ENCODE results near the gene SMURF1. TPM values are rescaled to one million over a fixed set of nuclear protein-coding genes. Genes with fewer than 3 reads are reported as not detected.
"Not testable (repeated sequence)": the region's sequence is repeated elsewhere in the genome, so short reads cannot be mapped to it uniquely, and the experiment has no call there.

SMURF1 gene
- total RNA-seq, 2 donors from 2014 or later, result 15.4 to 25.1 TPM

DNA sequence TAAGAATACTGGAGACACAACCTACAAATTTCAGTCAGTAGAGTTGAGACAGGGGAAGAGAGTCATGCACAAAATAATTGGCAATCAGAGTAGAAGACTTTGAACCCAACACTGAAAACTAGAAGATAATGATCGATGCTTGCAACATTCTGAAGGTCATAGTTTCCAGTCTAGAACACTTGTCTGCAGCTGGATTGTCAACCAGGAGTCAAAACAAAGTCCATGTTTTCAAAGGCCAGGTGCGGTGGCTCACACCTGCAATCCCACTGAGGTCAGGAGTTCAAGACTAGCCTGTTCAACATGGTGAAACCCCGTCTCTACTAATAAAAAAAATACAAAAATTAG is 26.8 kb upstream of the SMURF1 start:
- H3K27ac ChIP-seq, result no peak overlapping the region
- WGBS, result 78% methylated on average over 3 of the region's 3 CpGs
- no peaks in the 10 kb centered on the region for H3K36me3 ChIP-seq
- no peaks in the 10 kb centered on the region for H3K27me3 ChIP-seq (replicated peaks; ENCODE audit: insufficient read depth)
- TF ChIP-seq, protein P1, sequence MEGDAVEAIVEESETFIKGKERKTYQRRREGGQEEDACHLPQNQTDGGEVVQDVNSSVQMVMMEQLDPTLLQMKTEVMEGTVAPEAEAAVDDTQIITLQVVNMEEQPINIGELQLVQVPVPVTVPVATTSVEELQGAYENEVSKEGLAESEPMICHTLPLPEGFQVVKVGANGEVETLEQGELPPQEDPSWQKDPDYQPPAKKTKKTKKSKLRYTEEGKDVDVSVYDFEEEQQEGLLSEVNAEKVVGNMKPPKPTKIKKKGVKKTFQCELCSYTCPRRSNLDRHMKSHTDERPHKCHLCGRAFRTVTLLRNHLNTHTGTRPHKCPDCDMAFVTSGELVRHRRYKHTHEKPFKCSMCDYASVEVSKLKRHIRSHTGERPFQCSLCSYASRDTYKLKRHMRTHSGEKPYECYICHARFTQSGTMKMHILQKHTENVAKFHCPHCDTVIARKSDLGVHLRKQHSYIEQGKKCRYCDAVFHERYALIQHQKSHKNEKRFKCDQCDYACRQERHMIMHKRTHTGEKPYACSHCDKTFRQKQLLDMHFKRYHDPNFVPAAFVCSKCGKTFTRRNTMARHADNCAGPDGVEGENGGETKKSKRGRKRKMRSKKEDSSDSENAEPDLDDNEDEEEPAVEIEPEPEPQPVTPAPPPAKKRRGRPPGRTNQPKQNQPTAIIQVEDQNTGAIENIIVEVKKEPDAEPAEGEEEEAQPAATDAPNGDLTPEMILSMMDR (IDR thresholded peaks at IDR 0.05), result no peak
- no peak for TF ChIP-seq POLR2AphosphoS5 (IDR thresholded peaks at IDR 0.05)
- TF ChIP-seq POLR2A (IDR thresholded peaks at IDR 0.05), result no peak
- intact Hi-C loops (cut with DNase I), result no loop called here
- H3K4me1 ChIP-seq (replicated peaks), result no peaks in the 10 kb centered on the region
- DNase-seq (ENCODE audit: low spot score), result no peak
- no peaks in the 10 kb centered on the region for H3K9me3 ChIP-seq
- H3K4me3 ChIP-seq, result no peak overlapping the region

DNA sequence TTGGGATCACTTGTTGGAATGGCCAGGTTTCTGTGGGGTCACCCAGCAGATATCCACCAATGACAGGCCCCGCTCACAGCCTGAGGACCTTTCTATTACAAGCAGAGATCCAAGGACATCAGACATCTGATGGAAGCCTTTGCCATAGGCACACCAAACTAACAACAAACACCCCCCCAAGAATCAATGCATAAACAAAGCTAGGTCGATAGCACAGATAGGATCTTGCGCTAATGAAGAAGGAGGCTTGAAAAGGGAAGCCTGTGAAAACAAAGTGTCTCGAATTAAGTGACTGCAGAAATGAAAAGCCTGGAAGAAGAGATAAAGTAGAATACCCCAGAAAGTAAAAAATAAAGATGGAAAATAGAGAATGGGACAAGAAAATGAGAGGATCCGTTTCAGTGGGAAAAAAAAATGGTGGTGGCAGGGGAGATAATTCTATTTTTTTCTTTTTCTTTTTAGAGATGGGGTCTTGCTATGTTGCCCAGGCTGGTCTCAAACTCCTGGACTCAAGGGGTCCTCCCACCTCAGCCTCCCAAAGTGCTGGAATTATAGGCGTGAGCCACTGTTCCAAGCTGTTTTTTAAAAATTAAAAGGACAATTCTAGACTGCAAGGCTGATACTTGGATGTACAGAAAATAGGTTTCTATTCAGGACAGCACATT is 26.3 kb upstream of the SMURF1 start:
- no peak for DNase-seq (ENCODE audit: low spot score)
- intact Hi-C loops (cut with DNase I), result no loop called here
- H3K27ac ChIP-seq, result no peak overlapping the region
- H3K36me3 ChIP-seq, result no peaks in the 10 kb centered on the region
- no peaks in the 10 kb centered on the region for H3K4me1 ChIP-seq (replicated peaks)
- TF ChIP-seq, protein P1 (IDR thresholded peaks at IDR 0.05), result no peak
- TF ChIP-seq POLR2A (IDR thresholded peaks at IDR 0.05) (no peak), POLR2AphosphoS5 (IDR thresholded peaks at IDR 0.05) (no peak)
- no peak overlapping the region for H3K4me3 ChIP-seq
- 82% methylated on average over 6 of the region's 6 CpGs for WGBS
- no peaks in the 10 kb centered on the region for H3K27me3 ChIP-seq (replicated peaks; ENCODE audit: insufficient read depth)
- no peaks in the 10 kb centered on the region for H3K9me3 ChIP-seq

DNA sequence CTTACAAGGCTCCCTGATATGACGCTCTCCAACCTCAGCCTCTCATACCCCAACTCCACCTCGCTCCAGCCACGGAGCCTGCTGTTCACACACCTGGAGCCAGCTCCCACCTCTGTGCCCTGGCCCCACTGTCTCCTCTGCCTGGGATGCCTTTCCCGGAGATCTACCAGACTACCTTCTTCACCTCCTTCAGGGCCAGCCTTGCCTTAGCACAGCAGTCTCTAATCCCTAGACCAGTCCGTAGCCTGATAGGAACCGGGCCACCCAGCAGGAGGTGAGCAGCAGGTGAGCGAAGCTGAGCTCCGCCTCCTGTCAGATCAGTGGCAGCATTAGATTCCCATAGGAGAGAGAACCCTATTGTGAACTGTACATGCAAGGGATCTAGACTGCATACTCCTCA is 23.2 kb upstream of the SMURF1 start:
- Histone ChIP-seq H3K4me1 (replicated peaks) (no peaks in the 10 kb centered on the region), H3K36me3 (no peaks in the 10 kb centered on the region), H3K27ac (no peak overlapping the region), H3K9me3 (no peaks in the 10 kb centered on the region), H3K4me3 (no peak overlapping the region), H3K27me3 (replicated peaks; ENCODE audit: insufficient read depth) (no peaks in the 10 kb centered on the region)
- intact Hi-C loops (cut with DNase I), result no loop called here
- DNase-seq (ENCODE audit: low spot score), result no peak
- TF ChIP-seq, protein P1 (IDR thresholded peaks at IDR 0.05), result no peak
- TF ChIP-seq POLR2AphosphoS5 (IDR thresholded peaks at IDR 0.05) (no peak), POLR2A (IDR thresholded peaks at IDR 0.05) (no peak)
- WGBS, result 74% methylated on average over 8 of the region's 8 CpGs

DNA sequence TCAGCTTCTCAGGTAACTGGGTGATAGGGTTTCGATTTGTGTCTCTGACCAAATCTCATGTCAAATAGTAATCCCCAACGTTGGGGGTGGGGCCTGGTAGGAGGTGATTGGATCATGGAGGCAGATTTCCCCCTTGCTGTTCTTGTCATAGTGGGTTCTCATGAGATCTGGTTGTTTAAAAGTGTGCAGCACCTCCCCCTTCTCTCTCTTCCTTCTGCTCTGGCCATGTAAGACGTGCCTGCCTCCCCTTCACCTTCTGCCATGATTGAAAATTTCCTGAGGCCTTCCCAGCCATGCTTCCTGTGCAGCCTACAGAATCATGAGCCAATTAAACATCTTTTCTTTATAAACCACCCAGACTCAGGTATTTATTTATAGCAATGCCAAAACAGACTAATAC is 21.9 kb upstream of the SMURF1 start:
- intact Hi-C loops (cut with DNase I), result no loop called here
- WGBS, result 82% methylated on average over 3 of the region's 3 CpGs

DNA sequence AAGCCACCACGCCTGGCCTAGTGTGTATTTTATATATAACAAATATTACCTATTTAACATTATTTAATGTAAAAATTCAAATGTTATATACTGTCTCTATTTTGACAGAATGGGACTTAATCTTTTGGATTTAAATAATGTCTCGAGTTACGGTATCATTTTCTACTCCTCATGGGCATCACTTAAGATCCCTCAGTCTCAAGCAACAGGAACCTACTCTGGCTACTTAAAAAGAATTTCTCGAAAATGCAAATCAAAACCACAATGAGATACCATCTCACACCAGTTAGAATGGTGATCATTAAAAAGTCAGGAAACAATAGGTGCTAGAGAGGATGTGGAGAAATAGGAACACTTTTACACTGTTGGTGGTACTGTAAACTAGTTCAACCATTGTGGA is 19.8 kb upstream of the SMURF1 start:
- intact Hi-C loops (cut with DNase I); H3K9me3 ChIP-seq; H3K27ac ChIP-seq; DNase-seq (ENCODE audit: low spot score); H3K27me3 ChIP-seq (replicated peaks; ENCODE audit: insufficient read depth); H3K4me3 ChIP-seq; H3K4me1 ChIP-seq (replicated peaks); H3K36me3 ChIP-seq: not testable (repeated sequence)
- WGBS, result 88% methylated on average over 4 of the region's 4 CpGs

More for the DNA sequence above, 21.9 kb upstream of the SMURF1 start:
- TF ChIP-seq, protein P1 (IDR thresholded peaks at IDR 0.05), result no peak
- TF ChIP-seq POLR2AphosphoS5 (IDR thresholded peaks at IDR 0.05) (no peak), POLR2A (IDR thresholded peaks at IDR 0.05) (no peak)
- DNase-seq (ENCODE audit: low spot score), result no peak
- no peaks in the 10 kb centered on the region for H3K9me3 ChIP-seq
- H3K27ac ChIP-seq, result no peak overlapping the region
- no peaks in the 10 kb centered on the region for H3K36me3 ChIP-seq
- H3K4me3 ChIP-seq, result no peak overlapping the region
- no peaks in the 10 kb centered on the region for H3K27me3 ChIP-seq (replicated peaks; ENCODE audit: insufficient read depth)
- no peaks in the 10 kb centered on the region for H3K4me1 ChIP-seq (replicated peaks)
